BE2C (cell line): ENCODE measurements around the gene GPR89A.
"Not testable (repeated sequence)": the region's sequence is repeated elsewhere in the genome, so short reads cannot be mapped to it uniquely, and the experiment has no call there.

Experiments used
- DNase-seq: peaks from one replicate; pipeline ENCODE4 v3.0.0-alpha.2; 2020
- H3K27me3 ChIP-seq: fragments of 250-450 bp; sonication (Bioruptor Pico); 2 replicates; pipeline ENCODE4 v1.5.1; 2020; ENCODE audit warnings: mild to moderate bottlenecking
- H3K36me3 ChIP-seq: fragments of 250-450 bp; sonication (Bioruptor Pico); 2 replicates; pipeline ENCODE4 v1.5.1; 2020; ENCODE audit warnings: mild to moderate bottlenecking
- H3K4me1 ChIP-seq: fragments of 250-450 bp; sonication (Bioruptor Pico); 2 replicates; pipeline ENCODE4 v1.5.1; 2020
- H3K4me3 ChIP-seq: 2 replicates; pipeline ENCODE4 v1.5.1; 2011; ENCODE audit warnings: low read depth, low read length
- H3K9me3 ChIP-seq: fragments of 250-450 bp; sonication (Bioruptor Pico); 2 replicates; pipeline ENCODE4 v1.5.1; 2020
- TF ChIP-seq, protein P1 (sequence below): IDR thresholded peaks from 2 replicates; pipeline ENCODE4 v1.5.1; 2012; ENCODE audit warnings: mild to moderate bottlenecking, low read depth, low read length

Gene GPR89A

DNA sequence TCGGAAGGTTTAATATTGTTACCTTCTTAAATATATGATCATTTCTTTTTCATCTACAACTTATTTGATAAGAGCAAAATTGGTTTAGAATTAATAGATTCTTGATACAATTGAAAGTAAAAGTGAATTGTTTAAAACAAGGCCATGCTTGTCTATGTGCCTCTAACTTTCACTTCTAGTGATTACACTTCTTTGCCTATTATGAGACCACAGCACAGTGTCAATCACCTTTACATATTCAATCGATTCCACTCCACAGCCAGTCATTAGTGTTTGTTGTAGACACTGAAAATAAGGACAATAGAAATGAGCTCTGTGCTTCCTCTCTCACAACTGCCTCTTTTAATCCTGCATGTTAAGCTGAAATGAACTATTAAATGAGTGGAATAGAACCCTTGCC, 34.1 kb downstream of the GPR89A start:
- not testable (repeated sequence) for H3K4me3 ChIP-seq, DNase-seq, H3K4me1 ChIP-seq, H3K27me3 ChIP-seq, H3K9me3 ChIP-seq, H3K36me3 ChIP-seq

DNA sequence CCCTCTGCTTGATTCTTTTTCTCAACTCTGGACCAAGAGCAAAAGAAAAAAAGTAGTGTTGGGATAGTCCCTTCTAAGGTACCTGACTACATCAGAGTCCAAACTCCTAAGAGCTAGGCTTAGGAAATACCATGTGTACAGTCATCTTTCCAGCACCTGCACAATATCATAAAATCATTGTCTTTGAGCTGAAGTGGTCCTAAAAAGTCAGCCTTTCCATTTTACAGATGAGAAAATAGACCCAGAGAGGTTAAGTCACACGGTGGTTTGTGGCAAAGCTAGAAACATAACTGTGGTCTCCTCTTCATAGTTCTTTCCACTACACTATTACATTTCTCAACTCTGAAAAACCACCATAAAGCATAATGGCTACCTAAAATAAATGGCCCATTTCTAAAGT, 36.2 kb downstream of the GPR89A start:
- H3K36me3 ChIP-seq, DNase-seq, H3K27me3 ChIP-seq, H3K4me3 ChIP-seq, H3K9me3 ChIP-seq, H3K4me1 ChIP-seq: not testable (repeated sequence)

DNA sequence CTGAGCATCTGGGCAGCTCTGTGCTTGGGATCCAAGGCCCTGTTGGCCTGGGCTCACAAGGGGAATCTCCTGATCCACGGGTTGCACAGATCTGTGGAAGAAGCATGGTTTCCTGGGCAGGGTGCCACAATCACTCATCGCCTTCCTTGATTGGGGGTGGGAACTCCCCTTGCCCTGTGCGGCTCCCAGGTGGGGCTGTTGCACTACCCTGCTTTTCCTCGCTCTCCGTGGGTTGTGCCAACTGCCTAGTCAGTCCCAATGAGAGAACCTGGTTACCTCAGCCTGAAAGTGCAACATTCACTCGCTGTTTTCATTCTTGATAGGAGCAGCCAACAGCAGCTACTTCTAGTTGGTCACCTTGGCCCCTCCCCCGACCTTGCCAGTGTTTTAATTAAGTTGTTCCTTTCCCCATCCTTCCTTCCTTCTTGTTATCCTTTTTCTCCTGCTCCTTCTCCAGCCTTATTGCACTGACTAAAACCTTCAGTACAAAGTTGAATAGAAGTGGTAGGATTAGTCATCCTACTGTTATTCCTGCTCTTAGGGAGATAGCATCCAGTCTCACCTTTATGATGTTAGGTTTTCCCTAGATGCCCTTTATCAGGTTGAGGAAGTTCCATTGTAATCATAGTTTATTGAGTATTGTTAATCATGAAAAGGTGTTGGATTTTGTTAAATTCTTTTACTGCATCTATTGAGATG, 48.6 kb downstream of the GPR89A start:
- H3K4me3 ChIP-seq, H3K27me3 ChIP-seq, H3K9me3 ChIP-seq, H3K4me1 ChIP-seq, H3K36me3 ChIP-seq, DNase-seq: not testable (repeated sequence)

DNA sequence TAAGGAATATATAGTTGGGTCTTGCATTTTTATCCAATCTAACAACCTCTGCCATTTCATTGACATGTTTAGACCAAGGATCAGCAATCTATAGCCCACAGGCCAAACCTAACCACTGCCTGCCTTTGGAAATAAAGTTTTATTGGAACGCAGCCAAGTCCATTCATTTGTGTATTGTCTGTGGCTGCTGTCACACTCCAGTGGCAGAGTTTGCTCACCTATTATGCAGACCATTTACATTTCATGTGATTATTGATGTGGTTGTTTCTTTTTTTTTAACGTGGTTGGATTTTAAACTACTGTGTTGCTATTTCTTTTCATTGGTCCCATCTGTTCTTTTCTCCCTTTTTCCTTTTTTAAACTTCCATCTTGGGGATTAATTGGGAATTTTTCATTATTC, 54.7 kb downstream of the GPR89A start:
- H3K4me3 ChIP-seq, H3K4me1 ChIP-seq, H3K9me3 ChIP-seq, H3K36me3 ChIP-seq, DNase-seq, H3K27me3 ChIP-seq: not testable (repeated sequence)

DNA sequence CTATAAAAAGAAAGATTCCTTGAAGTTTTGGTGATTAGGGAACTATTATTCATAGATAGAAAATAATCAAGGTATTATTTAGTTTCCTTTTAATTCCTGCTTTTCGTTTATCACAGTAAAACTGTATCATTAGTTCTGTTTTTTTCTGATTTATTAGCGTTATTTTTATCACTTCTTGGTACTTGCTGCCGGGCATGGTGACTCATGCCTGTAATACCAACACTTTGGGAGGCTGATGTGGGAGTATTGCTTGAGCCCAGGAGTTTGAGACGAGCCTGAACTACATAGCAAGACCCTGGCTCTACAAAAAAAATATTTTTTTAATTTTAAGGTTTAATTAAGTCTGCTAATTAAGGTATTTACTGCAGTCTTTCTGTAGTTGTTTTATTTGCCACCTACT, 57.2 kb downstream of the GPR89A start:
- H3K4me1 ChIP-seq, H3K36me3 ChIP-seq, H3K27me3 ChIP-seq, DNase-seq, H3K4me3 ChIP-seq, H3K9me3 ChIP-seq: not testable (repeated sequence)

DNA sequence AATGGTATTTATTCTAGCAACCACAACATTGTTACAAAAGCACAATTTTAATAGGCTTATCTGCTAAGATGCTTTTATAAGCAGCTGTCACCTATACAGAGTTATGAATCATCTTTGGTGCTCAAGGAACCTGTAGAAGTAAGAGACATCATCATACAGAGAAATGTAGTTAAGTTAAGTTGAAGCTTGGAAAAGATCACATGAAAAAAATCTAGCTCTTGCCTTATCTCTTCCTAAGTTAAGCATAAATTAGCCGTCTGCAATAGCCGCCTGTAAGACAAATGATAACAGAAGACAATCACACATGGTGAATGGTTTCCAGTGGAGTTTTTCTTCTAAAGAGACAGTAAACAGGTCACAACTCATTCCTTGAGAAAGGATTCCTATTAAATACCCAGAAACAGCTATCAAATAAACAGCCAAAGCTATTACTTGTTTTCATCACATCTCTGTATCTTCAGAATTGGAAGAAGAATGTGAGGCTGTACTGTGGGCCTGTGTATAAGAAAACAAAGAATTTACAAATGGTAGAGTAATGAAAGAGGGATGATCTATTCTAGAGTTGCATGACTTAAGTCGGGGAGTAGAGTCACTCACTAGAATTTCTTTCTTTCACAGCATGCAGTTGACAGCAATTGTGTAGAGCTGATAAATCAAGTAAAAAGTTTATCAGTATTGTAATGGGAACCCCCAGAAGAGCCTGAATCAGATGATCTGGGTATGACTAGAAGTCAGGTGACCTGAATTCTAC, 63.4 kb downstream of the GPR89A start:
- H3K4me3 ChIP-seq, H3K9me3 ChIP-seq, H3K27me3 ChIP-seq, DNase-seq, H3K36me3 ChIP-seq, H3K4me1 ChIP-seq: not testable (repeated sequence)

DNA sequence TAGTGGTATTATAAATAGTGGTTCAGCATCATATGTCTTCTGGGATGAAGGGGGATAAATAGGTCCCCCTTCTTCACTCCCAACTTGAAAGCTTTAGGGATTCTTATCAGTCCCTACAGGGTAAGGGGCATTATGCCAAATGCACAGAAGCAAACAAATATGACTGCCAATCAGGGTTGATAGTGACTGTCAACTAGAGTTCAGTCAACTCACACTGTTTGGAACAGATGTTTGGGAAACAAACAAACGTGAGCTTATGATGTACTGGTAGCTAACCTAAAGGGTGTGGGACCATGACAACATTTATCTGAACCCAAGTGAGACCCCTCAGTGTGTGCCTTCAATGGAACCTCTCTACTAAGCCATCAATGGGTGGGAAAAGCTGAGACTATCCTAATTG, 65.4 kb downstream of the GPR89A start:
- not testable (repeated sequence) for DNase-seq, H3K4me1 ChIP-seq, H3K9me3 ChIP-seq, H3K27me3 ChIP-seq, H3K36me3 ChIP-seq, H3K4me3 ChIP-seq

DNA sequence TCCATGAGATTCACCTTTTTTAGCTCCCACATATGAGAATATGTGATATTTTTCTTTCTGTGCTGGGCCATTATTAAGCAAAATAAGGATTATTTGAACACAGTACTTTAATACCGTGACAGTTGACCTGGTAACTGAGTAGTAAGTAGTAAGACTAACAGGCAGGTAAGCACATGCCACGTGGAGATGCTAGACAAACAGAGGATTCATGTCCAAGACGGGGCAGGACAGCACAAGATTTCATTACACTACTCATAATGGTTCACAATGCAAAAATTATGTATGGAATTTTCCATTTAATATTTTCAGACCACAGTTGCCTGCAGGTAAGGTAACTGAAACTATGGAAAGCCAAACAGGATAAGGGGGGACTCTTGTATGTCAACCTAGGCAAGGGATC, 77.1 kb downstream of the GPR89A start:
- not testable (repeated sequence) for H3K4me3 ChIP-seq, DNase-seq, H3K4me1 ChIP-seq, H3K9me3 ChIP-seq, H3K36me3 ChIP-seq, H3K27me3 ChIP-seq

DNA sequence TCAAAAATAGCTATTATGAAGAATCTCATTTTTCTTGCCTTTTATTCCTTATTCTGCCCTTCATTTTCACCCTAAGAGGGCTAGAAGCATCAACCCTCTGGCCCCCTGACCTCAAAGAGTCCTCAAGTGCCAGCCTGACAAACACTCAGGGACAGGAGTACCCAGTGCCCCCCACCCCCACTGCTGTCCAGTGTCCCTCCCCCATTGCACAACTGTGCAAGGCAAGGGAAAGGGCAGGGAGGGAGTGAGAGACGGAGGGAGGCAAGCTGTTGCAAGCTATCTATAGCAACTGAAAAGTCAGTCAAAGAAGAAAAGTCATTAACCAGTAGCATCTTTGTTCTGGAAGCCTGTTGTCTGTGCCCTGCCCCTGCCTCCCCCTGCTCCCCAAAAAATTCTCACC, 78.3 kb downstream of the GPR89A start:
- H3K36me3 ChIP-seq, H3K4me3 ChIP-seq, H3K27me3 ChIP-seq, H3K9me3 ChIP-seq, DNase-seq, H3K4me1 ChIP-seq: not testable (repeated sequence)

DNA sequence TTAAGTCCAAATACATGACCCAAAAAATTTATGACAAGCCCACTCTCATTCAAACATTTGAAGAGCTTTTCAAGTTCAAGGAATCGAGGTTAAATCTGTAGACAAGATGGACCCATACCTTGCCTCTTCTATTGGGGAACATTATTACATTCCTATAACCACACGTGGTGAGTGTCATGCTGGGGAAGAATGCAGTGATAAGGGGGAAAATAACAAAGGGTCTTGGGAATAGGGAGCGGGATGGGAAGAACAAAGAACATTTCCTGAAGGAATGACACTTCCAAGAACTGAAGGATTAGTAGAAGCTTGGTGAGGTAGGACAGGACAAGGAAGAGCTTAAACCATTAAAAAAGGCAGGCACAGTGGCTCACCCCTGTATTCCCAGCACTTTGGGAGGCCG, 80.5 kb downstream of the GPR89A start:
- Histone ChIP-seq H3K36me3 (no peaks in the 10 kb centered on the region), H3K4me3 (no peak overlapping the region), H3K27me3 (no peaks in the 10 kb centered on the region), H3K4me1 (no peaks in the 10 kb centered on the region), H3K9me3 (no peaks in the 10 kb centered on the region)
- no peak for DNase-seq
- TF ChIP-seq, protein P1, sequence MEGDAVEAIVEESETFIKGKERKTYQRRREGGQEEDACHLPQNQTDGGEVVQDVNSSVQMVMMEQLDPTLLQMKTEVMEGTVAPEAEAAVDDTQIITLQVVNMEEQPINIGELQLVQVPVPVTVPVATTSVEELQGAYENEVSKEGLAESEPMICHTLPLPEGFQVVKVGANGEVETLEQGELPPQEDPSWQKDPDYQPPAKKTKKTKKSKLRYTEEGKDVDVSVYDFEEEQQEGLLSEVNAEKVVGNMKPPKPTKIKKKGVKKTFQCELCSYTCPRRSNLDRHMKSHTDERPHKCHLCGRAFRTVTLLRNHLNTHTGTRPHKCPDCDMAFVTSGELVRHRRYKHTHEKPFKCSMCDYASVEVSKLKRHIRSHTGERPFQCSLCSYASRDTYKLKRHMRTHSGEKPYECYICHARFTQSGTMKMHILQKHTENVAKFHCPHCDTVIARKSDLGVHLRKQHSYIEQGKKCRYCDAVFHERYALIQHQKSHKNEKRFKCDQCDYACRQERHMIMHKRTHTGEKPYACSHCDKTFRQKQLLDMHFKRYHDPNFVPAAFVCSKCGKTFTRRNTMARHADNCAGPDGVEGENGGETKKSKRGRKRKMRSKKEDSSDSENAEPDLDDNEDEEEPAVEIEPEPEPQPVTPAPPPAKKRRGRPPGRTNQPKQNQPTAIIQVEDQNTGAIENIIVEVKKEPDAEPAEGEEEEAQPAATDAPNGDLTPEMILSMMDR: no peak

DNA sequence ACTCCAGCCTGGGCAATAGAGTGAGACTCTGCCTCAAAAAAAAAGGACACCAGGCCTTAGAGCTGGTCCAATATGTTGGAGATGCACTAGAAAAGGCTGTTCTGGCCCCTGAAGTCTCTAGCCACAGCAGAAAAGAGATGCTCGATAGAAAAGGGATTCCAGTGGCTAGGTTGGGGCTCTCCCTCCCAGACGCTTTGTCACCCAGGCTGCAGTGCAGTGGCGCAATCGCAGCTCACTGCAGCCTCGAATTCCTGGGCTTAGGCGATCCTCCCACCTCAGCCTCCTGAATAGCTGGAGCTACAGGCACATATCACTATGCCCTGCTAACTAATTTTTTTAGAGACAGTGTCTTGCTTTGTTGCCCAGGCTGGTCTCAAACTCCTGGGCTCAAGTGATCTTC, 81.1 kb downstream of the GPR89A start:
- DNase-seq: no peak
- H3K4me1 ChIP-seq: no peaks in the 10 kb centered on the region
- H3K36me3 ChIP-seq: no peaks in the 10 kb centered on the region
- no peaks in the 10 kb centered on the region for H3K9me3 ChIP-seq
- H3K27me3 ChIP-seq: no peaks in the 10 kb centered on the region
- TF ChIP-seq, protein P1: no peak
- H3K4me3 ChIP-seq: no peak overlapping the region
